Measurements from ENCODE around the gene MUS81. TPM values are rescaled to one million over a fixed set of nuclear protein-coding genes. Genes with fewer than 3 reads are reported as not detected.

Gene MUS81
- total RNA-seq, 3 donors from 2014 or later (not counting 1 experiment from before 2014, with no cell fraction given): 71.6 to 93.4 (median 73.6) TPM

- TF ChIP-seq, protein P1, sequence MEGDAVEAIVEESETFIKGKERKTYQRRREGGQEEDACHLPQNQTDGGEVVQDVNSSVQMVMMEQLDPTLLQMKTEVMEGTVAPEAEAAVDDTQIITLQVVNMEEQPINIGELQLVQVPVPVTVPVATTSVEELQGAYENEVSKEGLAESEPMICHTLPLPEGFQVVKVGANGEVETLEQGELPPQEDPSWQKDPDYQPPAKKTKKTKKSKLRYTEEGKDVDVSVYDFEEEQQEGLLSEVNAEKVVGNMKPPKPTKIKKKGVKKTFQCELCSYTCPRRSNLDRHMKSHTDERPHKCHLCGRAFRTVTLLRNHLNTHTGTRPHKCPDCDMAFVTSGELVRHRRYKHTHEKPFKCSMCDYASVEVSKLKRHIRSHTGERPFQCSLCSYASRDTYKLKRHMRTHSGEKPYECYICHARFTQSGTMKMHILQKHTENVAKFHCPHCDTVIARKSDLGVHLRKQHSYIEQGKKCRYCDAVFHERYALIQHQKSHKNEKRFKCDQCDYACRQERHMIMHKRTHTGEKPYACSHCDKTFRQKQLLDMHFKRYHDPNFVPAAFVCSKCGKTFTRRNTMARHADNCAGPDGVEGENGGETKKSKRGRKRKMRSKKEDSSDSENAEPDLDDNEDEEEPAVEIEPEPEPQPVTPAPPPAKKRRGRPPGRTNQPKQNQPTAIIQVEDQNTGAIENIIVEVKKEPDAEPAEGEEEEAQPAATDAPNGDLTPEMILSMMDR (IDR thresholded peaks at IDR 0.05): no peak
- peak overlapping the region; percentile 98 for H3K4me3 Mint-ChIP-seq
- Histone ChIP-seq H3K27ac (ENCODE audit: low read length) (peak overlapping the region; percentile 85), H3K9me3 (ENCODE audit: control insufficient read depth, insufficient read depth, low read length) (no peaks in the 10 kb centered on the region), H3K4me3 (ENCODE audit: low read length) (peak overlapping the region; percentile 80), H3K27me3 (ENCODE audit: control insufficient read depth, insufficient read depth, low read length) (no peaks in the 10 kb centered on the region), H3K4me1 (ENCODE audit: control insufficient read depth, insufficient read depth, low read length) (peaks cover 51% of the 10 kb centered on the region), H3K36me3 (ENCODE audit: control insufficient read depth, insufficient read depth, low read length) (peaks cover 42% of the 10 kb centered on the region)
- H3K4me1 Mint-ChIP-seq: peaks cover 52 to 65% of the 10 kb centered on the region in 2 donors
- H3K27me3 Mint-ChIP-seq (ENCODE audit: low read depth in 2 of 2): no peaks in the 10 kb centered on the region
- peaks cover 6% of the 10 kb centered on the region for H3K36me3 Mint-ChIP-seq
- ATAC-seq (peak; percentile 65 to 82 (median 66)), DNase-seq (peak; percentile 94 to 96)
- H3K27ac Mint-ChIP-seq: peak overlapping the region; percentile 97 to 98
- H3K9me3 Mint-ChIP-seq: no peaks in the 10 kb centered on the region
- under 1% methylated on average over 46 of the region's 46 CpGs for WGBS (ENCODE audit: insufficient coverage)
- intact Hi-C loops (cut with micrococcal nuclease): loop anchor here (1.0 to 5.0 kb wide), 3 partner anchors 14 to 58 kb away; partner anchors contain the start of genes C11orf68, DRAP1 and EFEMP2
Observed at GRCh38 chr11:65859095-65859811, 980 bp upstream of the MUS81 start.

- Mint-ChIP-seq H3K27me3 (ENCODE audit: low read depth in 2 of 2) (no peaks in the 10 kb centered on the region), H3K36me3 (no peaks in the 10 kb centered on the region), H3K27ac (peak overlapping the region; percentile 97 to 98), H3K4me3 (peak overlapping the region; percentile 98), H3K4me1 (peaks cover 46 to 59% of the 10 kb centered on the region in 2 donors), H3K9me3 (no peaks in the 10 kb centered on the region)
- no peaks in the 10 kb centered on the region for H3K27me3 ChIP-seq (ENCODE audit: control insufficient read depth, insufficient read depth, low read length)
- peaks cover 48% of the 10 kb centered on the region for H3K4me1 ChIP-seq (ENCODE audit: control insufficient read depth, insufficient read depth, low read length)
- H3K4me3 ChIP-seq (ENCODE audit: low read length): peak overlapping the region; percentile 80
- DNase-seq (no peak), ATAC-seq (no peak)
- peak overlapping the region; percentile 85 for H3K27ac ChIP-seq (ENCODE audit: low read length)
- peaks cover 42% of the 10 kb centered on the region for H3K36me3 ChIP-seq (ENCODE audit: control insufficient read depth, insufficient read depth, low read length)
- H3K9me3 ChIP-seq (ENCODE audit: control insufficient read depth, insufficient read depth, low read length): no peaks in the 10 kb centered on the region
- 0% methylated on average over 16 of the region's 16 CpGs for WGBS (ENCODE audit: insufficient coverage)
- TF ChIP-seq, protein P1 (IDR thresholded peaks at IDR 0.05): no peak
- intact Hi-C loops (cut with micrococcal nuclease): loop anchor here (1.0 to 5.0 kb wide), 4 partner anchors 13 to 101 kb away; partner anchors contain the start of genes C11orf68, DRAP1, EFEMP2 and SART1
Observed at GRCh38 chr11:65859812-65860277, 388 bp upstream of the MUS81 start.

DNA sequence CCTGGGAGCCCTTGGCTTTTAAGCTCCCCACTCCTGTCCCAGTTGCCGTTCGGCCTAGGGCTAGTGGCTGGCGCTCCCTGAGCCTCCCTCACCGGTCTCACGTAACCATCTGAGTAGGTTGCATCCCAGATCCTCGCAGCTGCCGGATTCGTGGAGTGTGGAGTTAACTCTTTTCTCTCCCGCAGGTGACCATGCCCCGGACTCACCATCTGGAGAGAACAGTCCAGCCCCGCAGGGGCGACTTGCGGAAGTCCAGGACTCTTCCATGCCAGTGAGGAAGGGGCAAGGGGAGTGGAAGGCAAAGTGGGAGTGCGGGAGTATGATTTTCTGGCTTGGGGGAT lies 902 bp downstream of the MUS81 start:
- Mint-ChIP-seq H3K36me3 (no peaks in the 10 kb centered on the region), H3K9me3 (no peaks in the 10 kb centered on the region), H3K4me3 (peak overlapping the region; percentile 98), H3K27me3 (ENCODE audit: low read depth in 2 of 2) (no peaks in the 10 kb centered on the region), H3K4me1 (peaks cover 40 to 53% of the 10 kb centered on the region in 2 donors), H3K27ac (peak overlapping the region; percentile 97 to 98)
- no peaks in the 10 kb centered on the region for H3K27me3 ChIP-seq (ENCODE audit: control insufficient read depth, insufficient read depth, low read length)
- 26% methylated on average over 14 of the region's 14 CpGs for WGBS (ENCODE audit: insufficient coverage)
- H3K36me3 ChIP-seq (ENCODE audit: control insufficient read depth, insufficient read depth, low read length): peaks cover 42% of the 10 kb centered on the region
- H3K4me3 ChIP-seq (ENCODE audit: low read length): peak overlapping the region; percentile 80
- DNase-seq (peak in 1 of 2 donors; percentile 16), ATAC-seq (no peak)
- peak overlapping the region; percentile 85 for H3K27ac ChIP-seq (ENCODE audit: low read length)
- intact Hi-C loops (cut with micrococcal nuclease): no loop called here
- no peaks in the 10 kb centered on the region for H3K9me3 ChIP-seq (ENCODE audit: control insufficient read depth, insufficient read depth, low read length)
- H3K4me1 ChIP-seq (ENCODE audit: control insufficient read depth, insufficient read depth, low read length): peaks cover 36% of the 10 kb centered on the region
- TF ChIP-seq, protein P1 (IDR thresholded peaks at IDR 0.05): no peak
